Endothelial cell of umbilical vein (primary cell): Measurements from ENCODE around the gene PMAIP1. TPM values are rescaled to one million over a fixed set of nuclear protein-coding genes. Genes with fewer than 3 reads are reported as not detected.

Source experiments
- BruUV-seq: library from RNA; stranded (reverse); fragments of 400-500 nt; replicated peaks from 2 replicates; lab custom pipeline; 2021; lab: Mats Ljungman, UMichigan
- CTCF ChIA-PET: fragments of 300-600, 350-600 bp; sonication (Branson Sonifier 250); formaldehyde crosslinking; loops from one replicate; lab custom pipeline; 2021; ENCODE audit warnings: antibody characterized with exemption, inconsistent platforms; lab: Charles Lee
- POLR2A ChIA-PET: fragments of 300-600, 350-600 bp; sonication (Branson Sonifier 250); formaldehyde crosslinking; loops from one replicate; lab custom pipeline; 2021; ENCODE audit warnings: antibody characterized with exemption, inconsistent platforms; lab: Charles Lee
- DNase-seq: peaks from one replicate; pipeline ENCODE4 v3.0.0-alpha.2; 2011; ENCODE audit warnings: low read depth, low spot score
- FAIRE-seq: peaks from 2 replicates; lab custom pipeline; 2011; peaks lifted over from hg19 to GRCh38; lab: Jason Lieb, UNC
- H2AFZ ChIP-seq: 2 replicates; pipeline ENCODE4 v1.6.0; 2012; ENCODE audit warnings: low read depth, low read length, control low read depth, inconsistent platforms
- H3K27ac ChIP-seq: 2 replicates; pipeline ENCODE4 v1.5.1; 2011; ENCODE audit warnings: low read depth, mild to moderate bottlenecking, control low read depth, low read length, moderate library complexity; ENCODE audit not compliant: insufficient read depth
- H3K27me3 ChIP-seq, 2 experiments: 2 replicates each; pipeline versions ENCODE4 v1.6.0 to v1.6.1; 2011; ENCODE audit warnings: low read length in 2 of 2, mixed read lengths in 1 of 2; ENCODE audit not compliant: control insufficient read depth in 2 of 2, insufficient read depth in 2 of 2
- H3K36me3 ChIP-seq, 2 experiments: 2 replicates in 1 of 2; 3 replicates in 1 of 2; pipeline ENCODE4 v1.5.1; 2011; ENCODE audit warnings: low read length in 2 of 2, mild to moderate bottlenecking in 1 of 2, moderate library complexity in 1 of 2; ENCODE audit not compliant: control insufficient read depth in 2 of 2, insufficient read depth in 2 of 2; ENCODE audit errors: extremely low read depth in 1 of 2
- H3K4me1 ChIP-seq: 3 replicates; pipeline ENCODE4 v1.5.1; 2011; ENCODE audit warnings: mild to moderate bottlenecking, low read length; ENCODE audit not compliant: control insufficient read depth, insufficient read depth; ENCODE audit errors: extremely low read depth
- H3K4me2 ChIP-seq: 2 replicates; pipeline ENCODE4 v1.6.1; 2011; ENCODE audit warnings: low read length, control low read depth, mixed read lengths; ENCODE audit not compliant: insufficient read depth
- H3K4me3 ChIP-seq, 3 experiments: fragments of 200-600 bp in 1 of 3; sonication (generic), shearing (Covaris generic) in 1 of 3; replicated peaks in 1 of 3; 2 replicates each; pipeline ENCODE4 v1.5.1; 2011 to 2016; ENCODE audit warnings: control low read depth in 3 of 3, low read length in 3 of 3, mild to moderate bottlenecking in 2 of 3, inconsistent platforms in 1 of 3, low read depth in 1 of 3, moderate library complexity in 1 of 3; ENCODE audit not compliant: insufficient read depth in 1 of 3
- H3K79me2 ChIP-seq: 2 replicates; pipeline ENCODE4 v1.6.0; 2012; ENCODE audit warnings: low read length, inconsistent platforms; ENCODE audit not compliant: control insufficient read depth, insufficient read depth
- H3K9ac ChIP-seq: replicated peaks from 2 replicates; pipeline ENCODE3; 2011; ENCODE audit warnings: low read length, control low read depth; ENCODE audit not compliant: insufficient read depth; ENCODE audit errors: extremely low read depth
- H3K9me1 ChIP-seq: replicated peaks from 3 replicates; pipeline ENCODE4 v1.6.0; 2011; ENCODE audit warnings: mild to moderate bottlenecking, low read length; ENCODE audit not compliant: control insufficient read depth, insufficient read depth; ENCODE audit errors: extremely low read depth
- H3K9me3 ChIP-seq: replicated peaks from 2 replicates; pipeline ENCODE4 v1.5.1; 2012; ENCODE audit warnings: low read length, inconsistent platforms; ENCODE audit not compliant: control insufficient read depth, insufficient read depth
- H4K20me1 ChIP-seq: replicated peaks from 2 replicates; pipeline ENCODE3; 2011; ENCODE audit warnings: mild to moderate bottlenecking, low read length; ENCODE audit not compliant: control insufficient read depth, insufficient read depth; ENCODE audit errors: extremely low read depth
- EZH2 ChIP-seq: IDR thresholded peaks from 2 replicates; pipeline ENCODE4 v1.6.1; 2012; ENCODE audit warnings: borderline replicate concordance, low read depth, mild to moderate bottlenecking, moderate library complexity, low read length, inconsistent platforms; ENCODE audit not compliant: severe bottlenecking
- FOS ChIP-seq: IDR thresholded peaks from 2 replicates; pipeline ENCODE4 v1.6.1; 2011; ENCODE audit warnings: mild to moderate bottlenecking, low read length, moderate library complexity, borderline replicate concordance; ENCODE audit not compliant: insufficient read depth
- GATA2 ChIP-seq: IDR thresholded peaks from 2 replicates; pipeline ENCODE4 v1.7.0; 2011; ENCODE audit warnings: low read depth, mild to moderate bottlenecking, moderate library complexity, mixed read lengths, low read length; ENCODE audit not compliant: insufficient read length, insufficient read depth
- POLR2AphosphoS5 ChIP-seq: IDR thresholded peaks from 2 replicates; pipeline ENCODE4 v1.6.1; 2012; ENCODE audit warnings: low read depth, mild to moderate bottlenecking, control low read depth, low read length, moderate library complexity; ENCODE audit not compliant: insufficient read depth
- dilution Hi-C: fragments of 300-500 bp; cut with MboI; formaldehyde crosslinking; loops from one replicate; pipeline ENCODE4 v1.15.0; 2019; ENCODE audit warnings: low sequenced_read_pairs; ENCODE audit not compliant: extremely low pct_ligation_motif_present
- intact Hi-C: fragments of 100-400 bp; cut with micrococcal nuclease; formaldehyde crosslinking; loops from one replicate; pipeline ENCODE4 v1.10.0; 2022
- polyA plus RNA-seq, 4 experiments: library from polyadenylated mRNA; depleted of rRNA in 3 of 4; stranded (reverse) in 3 of 4; unstranded in 1 of 4; fragments of >200 nt; gene quantifications; 2 replicates each; pipeline versions ENCODE4 v1.2.1 to v1.2.3, GENCODE V29; 2011 to 2012; ENCODE audit warnings: missing spikeins in 1 of 4
- total RNA-seq: library from RNA; stranded (reverse); gene quantifications from 2 replicates; pipeline ENCODE4 v1.2.3, GENCODE V29; 2021
- TF ChIP-seq, protein P1 (sequence below), 2 donors: IDR thresholded peaks; 1 replicate in 1 of 2; 2 replicates in 1 of 2; pipeline ENCODE4 v1.5.1; 2011; ENCODE audit warnings: low read length in 2 of 2, mild to moderate bottlenecking in 2 of 2, moderate library complexity in 2 of 2, control low read depth in 1 of 2, inconsistent platforms in 1 of 2, low read depth in 1 of 2; ENCODE audit not compliant: insufficient read depth in 1 of 2; ENCODE audit errors: extremely low read depth in 1 of 2
- TF ChIP-seq, protein P2 (sequence below): IDR thresholded peaks from 2 replicates; pipeline ENCODE4 v1.6.1; 2011; ENCODE audit not compliant: insufficient read depth, insufficient read length

The PMAIP1 gene
- total and polyA plus RNA-seq, 2 donors (not counting 3 experiments of a cell fraction or from before 2014, with no cell fraction given): 7.6 to 11.9 TPM

DNA sequence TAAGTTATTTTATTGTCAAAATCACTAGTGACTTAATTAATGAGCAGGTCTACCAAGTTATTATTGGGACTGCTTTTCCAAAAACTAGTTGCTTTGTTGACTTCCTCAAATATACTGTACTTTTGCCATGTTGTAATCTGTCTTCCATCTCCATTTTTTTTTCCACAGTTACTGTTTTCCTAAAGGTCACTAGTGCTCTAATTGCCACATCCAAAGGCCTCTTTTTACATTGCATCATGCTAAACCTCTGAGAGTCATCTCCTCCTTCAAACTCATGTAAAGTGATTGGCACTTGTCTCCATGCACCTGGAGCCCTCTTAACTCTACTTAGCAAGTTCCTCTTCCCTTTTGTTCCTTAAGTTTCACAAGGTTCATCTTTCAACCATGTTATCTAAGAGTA, 11.8 kb downstream of the PMAIP1 start:
- dilution Hi-C loops: no loop called here
- no peak overlapping the region for H3K27ac ChIP-seq
- FAIRE-seq: no peak

DNA sequence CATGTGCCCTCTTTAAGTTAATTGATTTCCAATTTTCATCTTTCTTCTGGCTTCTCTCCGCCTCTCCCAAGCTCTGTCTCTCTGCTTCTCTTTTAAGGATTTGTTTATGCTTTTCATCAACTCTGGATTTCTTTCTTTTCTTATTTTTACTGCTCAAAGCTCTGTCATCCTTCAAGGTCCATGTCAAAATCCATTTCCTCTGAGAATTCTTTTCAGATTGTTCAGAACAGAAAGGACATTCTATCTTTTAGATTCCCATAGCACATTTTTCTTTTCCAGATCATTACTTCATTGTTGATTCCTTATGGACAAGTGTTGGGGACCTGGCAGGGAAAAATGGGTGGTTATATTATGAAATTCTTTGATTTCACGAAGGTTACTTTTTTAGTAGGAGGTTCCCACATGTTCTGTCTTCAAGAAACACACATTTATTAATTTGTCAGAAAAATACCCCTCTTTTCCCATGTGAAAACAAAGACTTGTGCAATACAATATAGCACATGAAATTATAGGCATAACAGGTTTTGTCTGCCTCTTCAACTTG, 12.3 kb downstream of the PMAIP1 start:
- no TSS peak for BruUV-seq
- Histone ChIP-seq H3K9ac (no peak overlapping the region), H2AFZ (no peak overlapping the region), H3K4me3 (no peak overlapping the region), H4K20me1 (no peaks in the 10 kb centered on the region), H3K27ac (no peak overlapping the region), H3K4me1 (peaks cover 10% of the 10 kb centered on the region), H3K9me1 (no peaks in the 10 kb centered on the region), H3K36me3 (no peaks in the 10 kb centered on the region), H3K27me3 (peaks cover 1 to 8% of the 10 kb centered on the region in 2 experiments), H3K9me3 (no peaks in the 10 kb centered on the region), H3K79me2 (no peaks in the 10 kb centered on the region), H3K4me2 (no peak overlapping the region)
- DNase-seq (no peak), FAIRE-seq (peak; percentile 28)
- intact Hi-C loops: no loop called here
- ChIA-PET POLR2A (no interaction called here), CTCF (no interaction called here)
- dilution Hi-C loops: no loop called here
- TF ChIP-seq, protein P1, sequence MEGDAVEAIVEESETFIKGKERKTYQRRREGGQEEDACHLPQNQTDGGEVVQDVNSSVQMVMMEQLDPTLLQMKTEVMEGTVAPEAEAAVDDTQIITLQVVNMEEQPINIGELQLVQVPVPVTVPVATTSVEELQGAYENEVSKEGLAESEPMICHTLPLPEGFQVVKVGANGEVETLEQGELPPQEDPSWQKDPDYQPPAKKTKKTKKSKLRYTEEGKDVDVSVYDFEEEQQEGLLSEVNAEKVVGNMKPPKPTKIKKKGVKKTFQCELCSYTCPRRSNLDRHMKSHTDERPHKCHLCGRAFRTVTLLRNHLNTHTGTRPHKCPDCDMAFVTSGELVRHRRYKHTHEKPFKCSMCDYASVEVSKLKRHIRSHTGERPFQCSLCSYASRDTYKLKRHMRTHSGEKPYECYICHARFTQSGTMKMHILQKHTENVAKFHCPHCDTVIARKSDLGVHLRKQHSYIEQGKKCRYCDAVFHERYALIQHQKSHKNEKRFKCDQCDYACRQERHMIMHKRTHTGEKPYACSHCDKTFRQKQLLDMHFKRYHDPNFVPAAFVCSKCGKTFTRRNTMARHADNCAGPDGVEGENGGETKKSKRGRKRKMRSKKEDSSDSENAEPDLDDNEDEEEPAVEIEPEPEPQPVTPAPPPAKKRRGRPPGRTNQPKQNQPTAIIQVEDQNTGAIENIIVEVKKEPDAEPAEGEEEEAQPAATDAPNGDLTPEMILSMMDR (IDR thresholded peaks at IDR 0.05; ENCODE audit: extremely low read depth in 1 of 2, insufficient read depth in 1 of 2, low read depth in 1 of 2, low read length in 2 of 2): no peak
- TF ChIP-seq FOS (no peak), EZH2 (no peak), POLR2AphosphoS5 (no peak), GATA2 (no peak)
- TF ChIP-seq, protein P2, sequence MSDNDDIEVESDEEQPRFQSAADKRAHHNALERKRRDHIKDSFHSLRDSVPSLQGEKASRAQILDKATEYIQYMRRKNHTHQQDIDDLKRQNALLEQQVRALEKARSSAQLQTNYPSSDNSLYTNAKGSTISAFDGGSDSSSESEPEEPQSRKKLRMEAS: no peak

More for the DNA sequence above, 11.8 kb downstream of the PMAIP1 start:
- no peak for TF ChIP-seq FOS
- no peak overlapping the region for H3K4me3 ChIP-seq
- no peak overlapping the region for H2AFZ ChIP-seq
- H3K4me1 ChIP-seq: peaks cover 8% of the 10 kb centered on the region
- POLR2A ChIA-PET: no interaction called here
- BruUV-seq: no TSS peak
- no peak overlapping the region for H3K4me2 ChIP-seq
- H4K20me1 ChIP-seq: no peaks in the 10 kb centered on the region
- no peaks in the 10 kb centered on the region for H3K79me2 ChIP-seq
- DNase-seq: no peak
- H3K9ac ChIP-seq: no peak overlapping the region
- CTCF ChIA-PET: interaction anchor here (3.0 kb wide), 1 partner anchor 7 kb away, joined by 8 read pairs; no protein-coding TSS in a partner anchor
- no peaks in the 10 kb centered on the region for H3K9me3 ChIP-seq
- peaks cover 1 to 8% of the 10 kb centered on the region in 2 experiments for H3K27me3 ChIP-seq
- no peaks in the 10 kb centered on the region for H3K36me3 ChIP-seq
- no peaks in the 10 kb centered on the region for H3K9me1 ChIP-seq
- intact Hi-C loops: no loop called here
